Suprapubic skin (tissue), 4 donors: ENCODE data around the gene UGGT1. TPM values are rescaled to one million over a fixed set of nuclear protein-coding genes. Genes with fewer than 3 reads are reported as not detected.

ENCODE experiments used
- DNase-seq, 2 donors: peaks; one replicate each; pipeline ENCODE4 v3.0.0-alpha.2; 2019; ENCODE audit warnings: low spot score in 2 of 2
- H3K27ac ChIP-seq: fragments of 200-600 bp; sonication (generic); one replicate; pipeline ENCODE4 v1.5.1; 2019
- H3K27me3 ChIP-seq: fragments of 200-600 bp; sonication (generic); one replicate; pipeline ENCODE4 v1.5.1; 2019
- H3K36me3 ChIP-seq: fragments of 200-600 bp; sonication (generic); one replicate; pipeline ENCODE4 v1.5.1; 2019
- H3K4me1 ChIP-seq: fragments of 200-600 bp; sonication (generic); one replicate; pipeline ENCODE4 v1.5.1; 2019
- H3K4me3 ChIP-seq: fragments of 200-600 bp; sonication (generic); one replicate; pipeline ENCODE4 v1.5.1; 2019; ENCODE audit warnings: mild to moderate bottlenecking
- H3K9me3 ChIP-seq: fragments of 200-600 bp; sonication (generic); one replicate; pipeline ENCODE4 v1.5.1; 2019
- CTCF ChIP-seq, 2 donors: fragments of 200-600 bp in 1 of 2; fragments of 450-650 bp in 1 of 2; sonication (generic) in 1 of 2; IDR thresholded peaks; one replicate each; pipeline ENCODE4 v1.5.1; 2016 to 2019; ENCODE audit warnings: antibody characterized with exemption in 2 of 2, mild to moderate bottlenecking in 1 of 2, moderate library complexity in 1 of 2
- EP300 ChIP-seq: sonication (generic); formaldehyde crosslinking; IDR thresholded peaks from one replicate; pipeline ENCODE4 v1.6.1; 2017; ENCODE audit warnings: antibody characterized with exemption
- POLR2A ChIP-seq, 2 donors: fragments of 450-650 bp; IDR thresholded peaks; one replicate each; pipeline ENCODE4 v1.6.1; 2017; ENCODE audit warnings: antibody characterized with exemption in 2 of 2, mild to moderate bottlenecking in 2 of 2, moderate library complexity in 2 of 2
- POLR2AphosphoS5 ChIP-seq, 3 donors: sonication (generic); formaldehyde crosslinking; IDR thresholded peaks; one replicate each; pipeline ENCODE4 v1.6.1; 2017; ENCODE audit warnings: antibody characterized with exemption in 3 of 3
- WGBS: methylation state at CpG from one replicate; pipeline ENCODE4 v1.1.5; 2018; 5-methylcytosine and 5-hydroxymethylcytosine counted together
- total RNA-seq, 4 donors: library from RNA; depleted of rRNA; stranded (reverse); fragments of >200 nt; gene quantifications; one replicate each; pipeline ENCODE4 v1.1.0, GENCODE V29; 2016

Gene UGGT1
- total RNA-seq, 4 donors from 2014 or later, result 31.3 to 34.6 (median 32.8) TPM

GRCh38 chr2:128236491-128237035, 145.6 kb downstream of the UGGT1 start:
- no peak for DNase-seq
- H3K4me3 ChIP-seq, result no peak overlapping the region
- TF ChIP-seq POLR2A (IDR thresholded peaks at IDR 0.05), result no peak
- no peak for TF ChIP-seq EP300
- TF ChIP-seq CTCF (IDR thresholded peaks at IDR 0.05), result no peak
- TF ChIP-seq POLR2AphosphoS5 (IDR thresholded peaks at IDR 0.05), result no peak
- no peaks in the 10 kb centered on the region for H3K9me3 ChIP-seq
- H3K36me3 ChIP-seq, result no peaks in the 10 kb centered on the region
- WGBS, result 92% methylated on average over 7 of the region's 8 CpGs
- peaks cover 13% of the 10 kb centered on the region for H3K4me1 ChIP-seq
- no peaks in the 10 kb centered on the region for H3K27me3 ChIP-seq
- no peak overlapping the region for H3K27ac ChIP-seq

- H3K27ac ChIP-seq, result no peak overlapping the region
- no peak overlapping the region for H3K4me3 ChIP-seq
- peaks cover 13% of the 10 kb centered on the region for H3K4me1 ChIP-seq
- no peaks in the 10 kb centered on the region for H3K27me3 ChIP-seq
- 77% methylated on average over 2 of the region's 2 CpGs for WGBS
- TF ChIP-seq POLR2AphosphoS5 (IDR thresholded peaks at IDR 0.05), result no peak
- TF ChIP-seq EP300, result no peak
- no peak for TF ChIP-seq CTCF (IDR thresholded peaks at IDR 0.05)
- TF ChIP-seq POLR2A (IDR thresholded peaks at IDR 0.05), result no peak
- no peak for DNase-seq
- H3K36me3 ChIP-seq, result no peaks in the 10 kb centered on the region
- H3K9me3 ChIP-seq, result no peaks in the 10 kb centered on the region
Measured at GRCh38 chr2:128237081-128237534, 146.1 kb downstream of the UGGT1 start.

- H3K4me3 ChIP-seq, result no peak overlapping the region
- 80% methylated on average over 8 of the region's 8 CpGs for WGBS
- no peaks in the 10 kb centered on the region for H3K36me3 ChIP-seq
- DNase-seq, result no peak
- no peak for TF ChIP-seq EP300
- H3K9me3 ChIP-seq, result no peaks in the 10 kb centered on the region
- H3K4me1 ChIP-seq, result peaks cover 5% of the 10 kb centered on the region
- no peak overlapping the region for H3K27ac ChIP-seq
- no peaks in the 10 kb centered on the region for H3K27me3 ChIP-seq
Measured at GRCh38 chr2:128237911-128238697, 147.1 kb downstream of the UGGT1 start.

GRCh38 chr2:128241896-128242295, 150.9 kb downstream of the UGGT1 start:
- Histone ChIP-seq H3K9me3 (no peaks in the 10 kb centered on the region), H3K4me1 (no peaks in the 10 kb centered on the region), H3K27ac (no peak overlapping the region), H3K36me3 (no peaks in the 10 kb centered on the region), H3K4me3 (no peak overlapping the region), H3K27me3 (no peaks in the 10 kb centered on the region)
- WGBS, result 73% methylated on average over 3 of the region's 3 CpGs
- TF ChIP-seq CTCF (IDR thresholded peaks at IDR 0.05) (no peak), EP300 (no peak), POLR2AphosphoS5 (IDR thresholded peaks at IDR 0.05) (no peak), POLR2A (IDR thresholded peaks at IDR 0.05) (no peak)
- no peak for DNase-seq

Other genes with a start within 250 kb of the UGGT1 start
- 10 to 100 TPM in 3 of 4 donors, 1 to 10 TPM in 1; 9.5 to 16.5 (median 12.2) TPM for gene POLR2D, start 233.0 kb upstream of the UGGT1 start, total RNA-seq
- gene AMMECR1L, start 205.2 kb upstream of the UGGT1 start, total RNA-seq, result 10 to 100 TPM; 13.9 to 18.9 (median 16.1) TPM
- gene SAP130, start 63.1 kb upstream of the UGGT1 start, total RNA-seq, result 10 to 100 TPM; 14.7 to 19.9 (median 18.2) TPM
- 10 to 100 TPM; 55.7 to 75.0 (median 67.3) TPM for gene HS6ST1, start 227.7 kb downstream of the UGGT1 start, total RNA-seq